Measurements from ENCODE around the gene RIC3.

DNA sequence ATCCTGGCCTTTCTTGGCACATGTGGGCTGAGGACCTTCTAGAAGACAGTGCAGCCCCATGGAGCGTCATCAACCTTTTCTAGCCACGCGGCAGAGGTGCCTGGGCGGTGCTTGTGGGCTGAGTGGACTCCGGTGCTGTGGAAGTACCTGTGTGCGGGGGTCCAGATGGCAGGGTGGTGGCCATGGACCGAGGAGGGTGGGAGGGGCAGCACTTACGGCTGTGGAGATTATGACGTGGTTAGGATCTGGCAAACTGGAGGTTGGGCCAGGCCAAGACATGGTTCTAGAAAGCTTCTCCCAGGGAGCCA is 85.8 kb downstream of the RIC3 start:
- TF ChIP-seq CTCF (IDR thresholded peaks at IDR 0.05) (no peak), POLR2A (IDR thresholded peaks at IDR 0.05) (no peak), EP300 (IDR thresholded peaks at IDR 0.05) (no peak)

All from tibial nerve (tissue), 4 donors.